Heart left ventricle (tissue), 16 donors: ENCODE data around the gene HTRA2. TPM values are rescaled to one million over a fixed set of nuclear protein-coding genes. Genes with fewer than 3 reads are reported as not detected.

ENCODE experiments used
- ATAC-seq, 4 donors: fragments of 200-7000 bp; cut with Tn5 transposase; one replicate each; pipeline ENCODE4 v1.9.1; 2020 to 2022; ENCODE audit warnings: moderate library complexity in 4 of 4, mild to moderate bottlenecking in 3 of 4, moderate number of reproducible peaks in 1 of 4
- DNase-seq, 5 donors: peaks; one replicate each; pipeline ENCODE4 v3.0.0-alpha.2; 2020
- H3K27ac ChIP-seq, 12 donors: fragments of 200-600 bp; sonication (generic) in 4 of 12; one replicate each; pipeline versions ENCODE4 v1.5.0 to v1.8.0; 2016 to 2022; ENCODE audit warnings: mild to moderate bottlenecking in 2 of 12
- H3K27me3 ChIP-seq, 9 donors: fragments of 200-600 bp; sonication (generic) in 2 of 9; one replicate each; pipeline versions ENCODE4 v1.5.1 to v1.8.0; 2016 to 2022; ENCODE audit warnings: mild to moderate bottlenecking in 3 of 9
- H3K36me3 ChIP-seq, 9 donors: fragments of 200-600 bp; sonication (generic) in 2 of 9; one replicate each; pipeline versions ENCODE4 v1.5.0 to v1.8.0; 2018 to 2022; ENCODE audit warnings: mild to moderate bottlenecking in 2 of 9
- H3K4me1 ChIP-seq, 12 donors: fragments of 200-600 bp; sonication (generic) in 4 of 12; one replicate each; pipeline versions ENCODE4 v1.5.0 to v1.8.0; 2016 to 2022; ENCODE audit warnings: mild to moderate bottlenecking in 3 of 12
- H3K4me3 ChIP-seq, 12 donors: fragments of 200-600 bp; sonication (generic) in 4 of 12; one replicate each; pipeline versions ENCODE4 v1.5.0 to v1.8.0; 2017 to 2022; ENCODE audit warnings: mild to moderate bottlenecking in 9 of 12, moderate library complexity in 4 of 12
- H3K9me3 ChIP-seq, 12 donors: fragments of 200-600 bp; sonication (generic) in 4 of 12; one replicate each; pipeline versions ENCODE4 v1.5.0 to v1.8.0; 2016 to 2022; ENCODE audit warnings: mild to moderate bottlenecking in 1 of 12
- POLR2A ChIP-seq, 2 donors: fragments of 450-650 bp; IDR thresholded peaks; one replicate each; pipeline ENCODE4 v1.6.1; 2017; ENCODE audit warnings: antibody characterized with exemption in 2 of 2, mild to moderate bottlenecking in 2 of 2, moderate library complexity in 2 of 2
- WGBS, 4 donors: extraction: QIAGEN DNeasy Blood & Tissue Kit in 2 of 4; methylation state at CpG; one replicate each; pipeline versions ENCODE4 v1.1.5 to v1.1.7; 2013 to 2018; 5-methylcytosine and 5-hydroxymethylcytosine counted together
- intact Hi-C, 10 donors: fragments of 100-400 bp; cut with DNase I; formaldehyde crosslinking; loops; one replicate each; pipeline versions ENCODE4 v1.11.1 to v1.14.2; 2022
- long read RNA-seq, 3 donors: library from polyadenylated mRNA; unstranded; transcript quantifications; one replicate each; pipeline ENCODE4 v2.0.0, GENCODE V29; 2020 to 2021
- polyA plus RNA-seq, 2 donors: library from polyadenylated mRNA; stranded (reverse); fragments of 200-250 nt; gene quantifications; one replicate each; pipeline ENCODE4 v1.2.3, GENCODE V29; 2013
- total RNA-seq, 9 donors: library from RNA; depleted of rRNA in 2 of 9; stranded (reverse); fragments of >200 nt in 2 of 9; fragmentation: NEBNext Ultra II Directional in 3 of 9; extraction: Animal tissue kit (Norgen Biotek cat#: 25700) in 3 of 9; gene quantifications; one replicate each; pipeline versions ENCODE4 v1.1.0 to v1.2.4, GENCODE V29; 2016 to 2023
- TF ChIP-seq, protein P1 (sequence below), 12 donors: fragments of 200-600 bp; sonication (generic) in 4 of 12; IDR thresholded peaks; one replicate each; pipeline versions ENCODE4 v1.5.0 to v1.8.0; 2018 to 2022; ENCODE audit warnings: antibody characterized with exemption in 12 of 12, mild to moderate bottlenecking in 5 of 12
- donor health status: ischemic (EF 13 %, LVEDD 7.1; RV severe dilation, severe dysfunction).
- donor health status: healthy with polysubstance abuse.
- donor health status: DM: no; HTN: yes; CAD: no.
- donor health status: DM: no; HTN: no; CAD: no.
- donor health status: ischemic (EF 25% LVEDD 6.9; RV normal size, moderate dysfunction).
- donor health status: ischemic (EF 25% LVEDD 5.7; RV mildly dilated, moderate dysfunction).
- donor health status: healthy.
- donor health status: DM: yes; HTN: yes; CAD: no.
- donor health status: ischemic (EF 35%, LVEDD 5.7; RV mildly dilated, moderate dysfunction).
- donor health status: nonischemic (EF 11% LVEDD 7.7; RV severe dilation, severe dysfunction).
- donor health status: DM: yes; HTN: yes; CAD: no.
- donor health status: PGD.
- donor health status: ischemic (EF 29% LVEDD 5.4; RV normal size, mild dysfunction).
- donor health status: nonischemic (EF 23%, LVEDD 6.1; RV moderate dilation, normal function).

HTRA2 gene
- total RNA-seq (10 to 100 TPM; 23.6 to 32.0 (median 24.8) TPM), polyA plus RNA-seq (10 to 100 TPM; 24.5 to 45.4 TPM)
- long read RNA-seq, donor 1, transcript HTRA2-201 (8 exons, 2,370 nt), result major isoform, 41 of 51 reads
- long read RNA-seq, donor 1, partial matches to known transcripts, result 2 of 51 reads
- long read RNA-seq, donor 1, other reads (novel, unspliced or antisense), result 7 of 51 reads
- long read RNA-seq, donor 2, transcript HTRA2-201 (8 exons, 2,370 nt), result major isoform, 93 of 110 reads
- long read RNA-seq, donor 2, partial matches to known transcripts, result 1 of 110 reads
- long read RNA-seq, donor 2, other reads (novel, unspliced or antisense), result 14 of 110 reads
- long read RNA-seq, donor 3, transcript HTRA2-201 (8 exons, 2,370 nt), result major isoform, 36 of 45 reads
- long read RNA-seq, donor 3, partial matches to known transcripts, result 3 of 45 reads
- long read RNA-seq, donor 3, other reads (novel, unspliced or antisense), result 6 of 45 reads

DNA sequence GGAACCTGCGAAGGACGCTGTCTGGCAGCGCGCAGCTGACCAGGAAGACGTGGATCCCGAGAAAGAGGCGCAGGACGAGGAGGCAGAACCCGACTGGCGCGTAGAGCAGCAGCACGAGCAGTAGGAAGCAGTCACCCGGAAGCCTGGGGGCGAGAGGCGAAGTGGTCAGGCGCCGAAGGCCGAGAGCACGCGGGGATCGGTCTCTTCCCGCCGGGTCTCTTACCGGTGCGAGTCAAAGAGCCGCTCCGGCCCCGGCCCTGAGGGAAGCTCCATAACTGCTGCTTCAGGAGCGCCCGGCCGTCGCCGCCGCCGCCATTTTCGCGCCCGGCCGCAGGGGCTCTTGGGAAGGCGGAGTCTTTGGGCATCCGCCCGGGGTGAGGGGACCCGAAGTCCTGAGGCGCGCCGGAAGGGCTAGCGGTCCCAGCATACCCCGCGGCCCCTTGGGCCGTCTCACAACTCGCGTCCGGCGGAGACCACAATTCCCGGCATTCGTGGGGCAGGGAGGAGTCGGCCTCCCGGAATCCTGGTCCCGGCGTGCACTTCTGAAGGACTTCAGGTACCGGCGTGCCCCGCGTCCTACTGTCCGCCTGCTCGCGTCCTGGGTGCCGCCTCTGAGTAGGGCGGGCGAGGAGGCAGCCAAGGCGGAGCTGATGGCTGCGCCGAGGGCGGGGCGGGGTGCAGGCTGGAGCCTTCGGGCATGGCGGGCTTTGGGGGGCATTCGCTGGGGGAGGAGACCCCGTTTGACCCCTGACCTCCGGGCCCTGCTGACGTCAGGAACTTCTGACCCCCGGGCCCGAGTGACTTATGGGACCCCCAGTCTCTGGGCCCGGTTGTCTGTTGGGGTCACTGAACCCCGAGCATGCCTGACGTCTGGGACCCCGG, at the start of gene HTRA2, which contains the start of gene AUP1:
Gene HTRA2, plus strand, starts transcription at position 577 of the 882 bp plus-strand sequence. Its CDS starts 74 bp downstream, at position 651.
Gene AUP1, minus strand, starts transcription at position 350 of the 882 bp plus-strand sequence. Its CDS starts 77 bp downstream, at position 273.
- peak within 1 kb of the TSS; percentile 66 to 99 (median 84) for H3K4me3 ChIP-seq
- intact Hi-C loops, result loop anchor here in 8 of 10 donors (1.0 to 10.0 kb wide), 12 partner anchors 17 to 58 kb away; partner anchors contain the start of genes TTC31 (in 5 of the 8), CCDC142 (in 2 of the 8), PCGF1 (in 2 of the 8) and DOK1 (in 1 of the 8)
- 0 to 1% (median 0%) methylated on average over 57 to 87 of the region's 87 CpGs for WGBS, 4 donors
- no peaks in the 10 kb centered on the region for H3K9me3 ChIP-seq
- DNase-seq (peak; percentile 99), ATAC-seq (peak; percentile 96 to 98 (median 96))
- H3K27me3 ChIP-seq, result no peaks in the 10 kb centered on the region
- H3K4me1 ChIP-seq, result peaks cover 5 to 36% (median 26%) of the 10 kb centered on the region in 12 donors
- TF ChIP-seq POLR2A (IDR thresholded peaks at IDR 0.05), result peak in 1 of 2 donors; percentile 78
- TF ChIP-seq, protein P1, sequence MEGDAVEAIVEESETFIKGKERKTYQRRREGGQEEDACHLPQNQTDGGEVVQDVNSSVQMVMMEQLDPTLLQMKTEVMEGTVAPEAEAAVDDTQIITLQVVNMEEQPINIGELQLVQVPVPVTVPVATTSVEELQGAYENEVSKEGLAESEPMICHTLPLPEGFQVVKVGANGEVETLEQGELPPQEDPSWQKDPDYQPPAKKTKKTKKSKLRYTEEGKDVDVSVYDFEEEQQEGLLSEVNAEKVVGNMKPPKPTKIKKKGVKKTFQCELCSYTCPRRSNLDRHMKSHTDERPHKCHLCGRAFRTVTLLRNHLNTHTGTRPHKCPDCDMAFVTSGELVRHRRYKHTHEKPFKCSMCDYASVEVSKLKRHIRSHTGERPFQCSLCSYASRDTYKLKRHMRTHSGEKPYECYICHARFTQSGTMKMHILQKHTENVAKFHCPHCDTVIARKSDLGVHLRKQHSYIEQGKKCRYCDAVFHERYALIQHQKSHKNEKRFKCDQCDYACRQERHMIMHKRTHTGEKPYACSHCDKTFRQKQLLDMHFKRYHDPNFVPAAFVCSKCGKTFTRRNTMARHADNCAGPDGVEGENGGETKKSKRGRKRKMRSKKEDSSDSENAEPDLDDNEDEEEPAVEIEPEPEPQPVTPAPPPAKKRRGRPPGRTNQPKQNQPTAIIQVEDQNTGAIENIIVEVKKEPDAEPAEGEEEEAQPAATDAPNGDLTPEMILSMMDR (IDR thresholded peaks at IDR 0.05), result no peak
- peaks cover 0 to 61% (median 51%) of the 10 kb centered on the region in 9 donors for H3K36me3 ChIP-seq
- peak within 1 kb of the TSS; percentile 78 to 95 (median 90) for H3K27ac ChIP-seq

DNA sequence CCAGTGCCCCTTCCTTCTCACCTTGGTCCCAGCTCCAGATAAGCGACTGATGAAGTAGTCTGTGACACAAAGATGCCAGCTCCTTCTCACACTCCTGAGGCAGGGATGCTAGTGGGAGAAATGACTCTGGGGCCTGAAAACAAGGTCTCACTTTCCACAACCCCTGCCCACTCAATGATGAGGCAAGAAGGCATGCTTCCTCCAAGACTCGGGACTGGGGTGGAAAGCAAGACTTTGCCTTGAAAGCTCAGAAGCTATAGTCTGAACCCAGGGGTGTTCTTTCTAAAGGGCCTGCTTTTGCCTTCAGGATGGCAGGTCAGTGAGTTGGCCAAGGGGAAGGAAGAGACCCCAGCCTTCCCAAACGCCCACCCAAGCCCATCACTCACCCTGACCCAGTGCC, 48.3 kb upstream of the HTRA2 start:
- Histone ChIP-seq H3K4me3 (peak overlapping the region; percentile 71 to 98 (median 88)), H3K27me3 (no peaks in the 10 kb centered on the region), H3K27ac (peak overlapping the region in 6 of 12 donors; percentile 87 to 97 (median 89)), H3K4me1 (peaks cover 5 to 42% (median 25%) of the 10 kb centered on the region in 12 donors), H3K36me3 (peaks cover 0 to 57% (median 45%) of the 10 kb centered on the region in 9 donors), H3K9me3 (no peaks in the 10 kb centered on the region)
- TF ChIP-seq, protein P1 (IDR thresholded peaks at IDR 0.05), result no peak
- no peak for TF ChIP-seq POLR2A (IDR thresholded peaks at IDR 0.05)
- intact Hi-C loops, result loop anchor here in 2 of 10 donors (5.0 kb wide), 2 partner anchors 51 to 106 kb away; no protein-coding TSS in a partner anchor
- DNase-seq (no peak), ATAC-seq (no peak)
- WGBS, 4 donors, result 47 to 69% (median 61%) methylated on average over 3 of the region's 3 CpGs

GRCh38 chr2:74481961-74482800, 47.6 kb upstream of the HTRA2 start:
- DNase-seq, result peak in 1 of 5 donors; percentile 85
- Histone ChIP-seq H3K4me1 (peaks cover 5 to 34% (median 25%) of the 10 kb centered on the region in 12 donors), H3K27ac (peak overlapping the region; percentile 73 to 97 (median 92)), H3K9me3 (no peaks in the 10 kb centered on the region), H3K4me3 (peak overlapping the region; percentile 71 to 98 (median 88)), H3K36me3 (peaks cover 0 to 59% (median 50%) of the 10 kb centered on the region in 9 donors), H3K27me3 (no peaks in the 10 kb centered on the region)
- intact Hi-C loops, result loop anchor here in 6 of 10 donors (1.0 to 5.0 kb wide), 9 partner anchors 25 to 107 kb away; partner anchors contain the start of genes INO80B (in 2 of the 6) and PCGF1 (in 1 of the 6)
- peak; percentile 12 to 72 (median 68) for ATAC-seq
- WGBS, 4 donors, result 1 to 2% (median 1%) methylated on average over 36 to 80 of the region's 80 CpGs
- no peak for TF ChIP-seq POLR2A (IDR thresholded peaks at IDR 0.05)
- TF ChIP-seq, protein P1 (IDR thresholded peaks at IDR 0.05), result no peak
